ENCODE results near the gene TACC2. TPM values are rescaled to one million over a fixed set of nuclear protein-coding genes. Genes with fewer than 3 reads are reported as not detected.

The TACC2 gene
- total RNA-seq, 1 donor from 2014 or later: 92.5 TPM

DNA sequence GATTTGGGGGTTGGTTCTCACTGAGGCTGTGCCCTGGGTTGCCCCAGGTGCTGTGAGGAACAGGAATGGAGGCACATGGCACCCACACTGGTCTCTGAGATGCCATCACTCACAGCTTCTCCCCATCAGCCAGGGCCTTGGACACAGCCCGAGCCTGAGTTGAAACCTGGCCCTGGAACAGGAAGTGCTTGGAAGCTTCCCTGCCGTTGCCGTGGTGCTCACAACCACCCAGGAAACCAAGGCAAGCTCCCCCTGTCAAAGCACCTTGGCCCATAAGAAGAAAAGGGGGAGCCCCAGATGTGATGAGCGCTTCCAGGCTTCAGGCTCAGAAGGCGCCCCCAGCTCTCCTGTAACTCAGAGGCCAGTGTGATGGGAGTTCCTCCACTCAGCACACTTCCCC is 282.1 kb downstream of the TACC2 start, which contains the start of gene BTBD16:
TSS of gene BTBD16 (plus strand) at position 221 of the 400 bp plus-strand sequence. CDS start 3,786 bp downstream, outside the sequence.
- DNase-seq (ENCODE audit: low spot score): no peak

DNA sequence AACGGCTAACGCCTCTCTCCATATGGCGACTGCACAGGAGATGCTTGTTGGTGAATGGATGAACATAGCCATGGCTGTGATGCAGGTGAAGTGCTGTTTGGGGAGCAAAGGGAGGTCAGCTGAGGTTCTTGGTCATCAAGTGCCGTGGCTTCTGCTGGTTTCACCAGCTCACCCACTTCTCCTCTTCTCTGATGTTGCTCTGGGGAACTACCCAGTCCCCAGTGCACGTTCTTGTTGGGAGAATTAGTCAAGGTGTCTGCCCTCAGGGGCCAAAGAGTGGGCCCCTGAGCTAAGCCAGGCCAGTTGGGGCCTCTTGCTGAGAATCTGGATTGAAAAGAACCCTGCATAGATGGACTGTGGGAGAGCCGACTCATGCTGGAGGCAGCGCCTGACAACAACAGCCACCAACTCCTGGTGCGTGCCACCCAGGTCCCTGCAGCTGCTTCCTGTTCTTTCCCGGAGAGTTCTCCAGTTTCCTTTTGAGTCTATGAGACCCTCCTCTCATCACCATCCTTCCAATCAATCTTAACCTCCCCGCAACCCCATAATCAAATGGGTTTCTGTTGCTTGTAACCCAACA is 285.1 kb downstream of the TACC2 start:
- DNase-seq (ENCODE audit: low spot score): no peak

DNA sequence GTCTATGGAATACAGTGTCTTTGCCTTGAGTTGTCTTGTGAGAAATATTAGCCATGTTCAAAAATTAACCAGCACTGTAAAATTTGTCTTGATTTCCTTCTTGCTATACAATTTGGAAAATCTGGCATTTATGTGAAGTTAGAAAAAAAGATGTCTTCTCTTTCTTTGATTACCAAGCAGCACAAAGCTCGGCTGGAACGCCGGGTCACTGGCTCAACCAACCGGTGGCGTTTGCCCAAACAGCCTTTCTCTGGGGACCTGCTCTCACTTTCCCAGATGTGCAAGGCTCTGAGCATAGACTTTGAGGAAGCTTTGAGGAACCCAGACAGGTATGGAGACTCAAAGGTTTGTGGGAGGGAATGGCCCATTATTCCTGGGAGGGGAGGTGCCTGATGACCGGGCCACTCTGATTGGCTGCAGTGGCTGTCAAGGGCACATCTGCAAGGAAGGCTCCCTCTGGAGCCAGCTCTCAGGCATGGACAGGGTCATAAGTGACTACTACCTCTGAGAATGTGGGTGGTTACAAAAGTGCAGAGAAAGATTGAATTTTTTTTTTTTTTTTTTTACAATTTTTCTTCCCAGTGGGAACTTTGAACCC is 287.7 kb downstream of the TACC2 start:
- DNase-seq (ENCODE audit: low spot score): no peak

DNA sequence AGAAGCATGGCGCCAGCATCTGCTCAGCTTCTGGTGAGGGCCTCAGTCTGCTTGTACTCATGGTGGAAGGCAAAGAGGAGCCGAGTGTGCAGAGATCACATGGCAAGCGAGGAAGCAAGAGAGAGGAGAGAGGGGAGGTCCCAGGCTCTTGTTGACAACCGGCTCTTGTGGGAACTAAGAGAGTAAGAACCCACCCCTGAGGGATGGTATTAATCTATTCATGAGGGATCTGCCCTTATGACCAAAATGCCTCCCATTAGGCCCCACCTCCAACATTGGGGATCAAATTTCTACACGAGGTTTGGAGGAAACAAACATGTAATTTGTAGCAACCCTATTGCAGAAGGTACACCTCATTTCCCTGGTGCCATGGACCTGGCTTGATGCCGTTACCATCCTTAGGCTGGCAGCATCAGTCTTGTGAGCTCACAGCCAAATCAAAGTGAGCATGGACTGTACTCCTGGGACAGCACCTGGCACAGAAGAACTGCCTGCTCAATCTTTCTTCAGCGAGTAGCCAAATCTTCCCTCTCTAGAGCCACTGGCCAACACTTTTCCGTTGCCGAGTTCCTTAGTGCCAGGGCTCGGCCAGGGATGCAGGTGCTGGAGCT is 288.7 kb downstream of the TACC2 start:
- DNase-seq (ENCODE audit: low spot score): no peak

DNA sequence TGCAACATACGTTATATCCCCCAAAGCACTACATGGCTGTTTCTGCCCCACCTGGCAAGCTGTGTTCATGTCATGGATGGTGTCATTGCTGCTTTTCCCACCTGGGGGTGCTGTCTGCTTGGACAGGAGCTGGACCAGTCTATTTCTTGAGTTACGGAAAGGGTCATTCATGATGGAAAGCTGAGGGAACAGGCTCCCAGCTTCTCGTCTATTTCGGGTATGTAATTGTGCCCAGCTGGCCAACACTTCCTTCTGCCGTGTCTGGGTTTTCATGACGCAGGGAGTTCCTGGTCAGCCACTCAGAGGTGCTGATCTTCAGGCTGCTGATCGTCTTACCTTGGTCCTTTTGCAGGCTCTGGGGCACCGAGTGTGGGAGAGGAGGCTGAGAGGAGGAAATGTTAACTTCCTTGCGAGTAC is 290.8 kb downstream of the TACC2 start:
- DNase-seq (ENCODE audit: low spot score): no peak

DNA sequence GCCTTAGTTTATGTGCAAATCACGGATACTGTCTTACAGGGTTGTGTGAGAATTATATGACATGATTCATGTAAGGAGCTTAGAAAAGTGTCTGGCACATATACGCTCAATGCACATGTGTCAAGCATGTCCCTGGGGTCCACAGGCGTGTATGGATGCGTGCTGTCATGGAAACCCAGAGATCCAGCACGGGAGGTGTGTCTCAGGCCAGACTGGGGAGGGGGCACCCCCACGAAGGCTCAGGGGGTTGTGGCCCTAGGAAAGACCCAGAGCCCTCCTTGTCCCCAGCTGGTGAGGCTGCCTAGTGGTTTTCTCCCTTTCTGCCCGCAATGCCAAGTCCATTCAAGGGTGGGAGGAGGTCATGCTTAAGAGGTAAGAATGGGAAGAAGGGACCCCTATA is 291.2 kb downstream of the TACC2 start:
- no peak for DNase-seq (ENCODE audit: low spot score)

DNA sequence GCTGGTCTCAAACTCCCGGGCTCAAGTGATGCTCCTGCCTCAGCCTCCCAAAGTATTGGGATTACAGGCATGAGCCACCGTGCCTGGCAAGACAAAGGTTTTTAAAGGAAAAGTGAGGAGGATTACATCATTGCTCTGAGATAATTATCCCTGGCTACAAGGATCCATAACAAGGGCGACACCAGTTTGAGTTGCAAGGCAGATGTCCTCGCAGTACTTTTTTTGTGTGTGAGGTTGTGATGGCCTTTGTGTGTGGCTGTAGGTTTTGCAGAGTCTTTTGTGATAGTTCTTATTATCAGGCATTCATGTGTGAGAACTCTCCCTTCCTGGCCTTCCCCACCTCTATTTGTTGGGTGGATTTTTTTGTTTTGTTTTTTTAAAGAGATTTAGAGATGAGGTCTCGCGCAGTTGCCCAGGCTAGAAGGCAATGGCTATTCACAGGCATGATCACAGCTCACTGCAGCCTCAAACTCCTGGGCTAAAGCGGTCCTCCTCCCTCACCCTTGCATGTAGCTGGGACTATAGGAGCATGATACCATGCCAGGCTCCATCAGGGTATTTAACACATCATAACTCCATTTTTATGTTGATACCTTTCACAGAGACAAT is 292.2 kb downstream of the TACC2 start:
- DNase-seq (ENCODE audit: low spot score): no peak

DNA sequence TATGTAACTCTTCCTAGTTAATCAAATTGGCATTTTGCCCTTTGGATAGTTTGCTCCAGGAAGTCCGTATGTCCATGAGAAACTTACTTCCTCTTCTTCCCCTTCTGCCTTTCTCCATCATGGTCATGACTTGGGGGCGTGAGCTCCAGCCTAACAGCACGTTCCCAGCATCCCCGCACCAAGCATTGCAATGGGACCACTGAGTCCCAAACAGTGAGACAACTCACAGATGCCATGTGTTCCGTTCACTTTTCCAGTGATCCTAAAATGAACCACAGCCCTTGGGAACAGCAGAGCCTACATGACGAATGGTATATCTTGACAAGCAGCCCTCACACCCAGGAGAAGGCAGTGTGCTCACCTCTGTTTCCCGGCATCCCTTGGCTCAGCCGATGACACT is 292.8 kb downstream of the TACC2 start:
- DNase-seq (ENCODE audit: low spot score): no peak

DNA sequence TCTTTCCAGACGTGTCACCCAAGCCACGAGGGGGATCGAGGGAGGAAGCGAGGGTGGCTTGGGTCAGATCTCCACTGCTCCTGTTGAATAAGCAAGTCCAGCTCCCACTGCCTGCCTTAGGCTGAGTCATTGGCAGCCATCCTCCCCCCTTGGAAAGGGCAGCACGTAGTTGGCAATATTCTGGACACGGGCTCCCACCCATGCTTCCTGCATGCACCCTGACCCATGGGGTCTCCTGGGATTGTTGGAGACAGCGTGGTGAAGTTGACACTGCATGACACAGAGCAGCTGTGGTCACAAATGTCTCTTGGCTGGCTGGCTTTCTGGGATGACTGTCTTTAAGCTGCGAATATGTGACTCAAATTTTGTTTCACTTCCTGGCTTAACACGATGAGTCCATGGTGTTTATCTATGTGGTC is 293.3 kb downstream of the TACC2 start:
- DNase-seq (ENCODE audit: low spot score): no peak

DNA sequence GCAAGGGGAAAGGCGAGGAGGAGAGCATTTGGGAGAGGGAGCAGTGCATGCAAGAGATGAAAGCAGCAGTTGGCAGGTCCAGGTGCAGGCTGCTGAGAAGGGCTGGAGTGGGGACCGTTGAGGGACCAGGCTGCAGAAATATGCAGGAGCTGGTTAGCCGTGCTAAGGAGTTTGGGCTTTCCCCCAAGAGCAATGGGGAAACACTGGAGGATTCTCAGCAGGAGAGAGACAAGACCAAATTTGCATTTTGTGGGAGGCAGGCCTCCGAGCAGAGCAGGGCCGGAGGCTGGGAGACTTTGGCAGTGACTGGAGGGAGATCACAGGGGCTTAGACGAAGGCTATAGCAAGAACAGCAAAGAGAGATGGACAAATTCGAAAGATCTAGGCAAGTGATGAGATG is 293.9 kb downstream of the TACC2 start:
- no peak for DNase-seq (ENCODE audit: low spot score)

DNA sequence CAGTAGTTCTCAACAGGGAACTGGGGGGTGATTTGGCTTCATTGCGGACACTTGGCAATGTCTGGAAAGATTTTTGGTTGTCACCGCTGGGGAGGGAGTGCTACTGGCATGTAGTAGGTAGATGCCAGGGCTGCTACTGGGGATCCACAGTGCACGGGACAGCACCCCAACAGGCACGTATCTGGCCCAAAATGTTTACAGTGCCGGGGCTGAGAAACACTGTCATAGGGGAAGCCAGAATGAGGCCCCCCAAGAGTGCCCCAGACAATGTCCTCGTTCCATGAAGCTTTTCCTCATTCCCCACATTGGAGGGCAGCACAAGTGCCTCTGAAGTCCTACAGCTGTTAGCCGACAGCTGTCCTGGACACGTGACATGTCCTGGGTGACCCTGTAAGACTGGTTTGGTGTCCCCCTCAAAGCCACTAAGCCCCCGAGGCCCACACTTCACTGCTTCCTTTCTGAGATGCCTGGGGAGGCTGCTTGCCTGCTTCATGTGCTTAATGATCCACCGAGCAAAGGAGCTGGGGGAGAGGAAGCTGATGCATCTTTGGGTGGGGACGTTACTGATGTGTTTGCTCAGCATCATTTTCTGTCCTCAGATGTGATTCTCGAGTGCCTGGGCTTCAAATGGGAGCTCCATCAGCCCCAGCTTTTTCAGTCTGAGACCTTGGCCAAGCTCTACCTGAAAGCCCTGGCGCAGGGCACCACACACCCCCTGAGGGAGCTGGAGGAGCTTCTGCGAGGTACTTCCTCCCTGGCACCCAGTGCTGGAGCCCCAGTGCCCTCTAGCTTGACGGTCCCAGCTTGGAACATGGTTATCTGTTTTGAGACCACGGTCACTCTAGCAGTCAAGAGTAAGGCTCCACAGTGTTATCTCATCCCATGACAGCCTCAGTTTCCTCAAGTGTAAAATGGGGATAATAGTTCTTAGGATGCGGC is 296.8 kb downstream of the TACC2 start:
- no peak for DNase-seq (ENCODE audit: low spot score)

DNA sequence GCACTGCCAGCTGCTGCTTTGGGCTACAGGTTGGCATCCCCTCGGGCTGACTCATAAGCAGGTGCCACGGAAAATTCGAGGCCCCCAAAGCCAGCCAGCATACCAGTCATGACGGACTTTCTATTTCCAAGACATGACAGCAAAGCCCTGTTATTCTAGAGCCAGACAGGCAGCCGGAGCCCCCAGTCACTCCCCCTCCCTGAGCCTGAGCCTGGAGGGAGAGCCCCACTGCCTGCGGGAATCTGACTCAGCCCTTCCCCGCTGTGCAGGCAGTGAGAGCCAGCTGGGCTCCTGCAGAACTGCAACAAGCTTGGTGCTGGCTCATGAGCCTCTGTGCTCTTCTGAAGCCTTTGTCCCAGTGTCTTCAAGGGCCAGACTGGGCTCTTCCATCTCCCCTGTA is 297.9 kb downstream of the TACC2 start:
- no peak for DNase-seq (ENCODE audit: low spot score)

DNA sequence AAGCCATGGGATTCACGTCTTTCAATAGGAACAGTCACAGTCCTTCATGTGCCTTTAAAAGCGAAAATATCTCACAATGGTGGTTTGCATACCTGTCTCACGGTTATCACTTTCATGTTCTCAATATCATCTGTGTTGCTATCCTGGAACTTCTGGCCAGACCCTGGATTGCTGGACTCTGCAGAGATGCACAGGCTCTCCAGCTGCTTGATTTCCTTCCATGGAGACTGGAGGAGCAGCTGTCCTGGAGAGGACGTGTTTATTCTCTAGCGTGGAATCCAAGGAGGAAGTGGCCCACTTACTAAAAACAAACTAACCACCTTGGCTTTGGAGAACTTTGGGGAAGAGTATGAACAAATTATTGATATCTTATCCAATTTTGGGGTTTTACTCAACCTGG is 298.6 kb downstream of the TACC2 start:
- no peak for DNase-seq (ENCODE audit: low spot score)

DNA sequence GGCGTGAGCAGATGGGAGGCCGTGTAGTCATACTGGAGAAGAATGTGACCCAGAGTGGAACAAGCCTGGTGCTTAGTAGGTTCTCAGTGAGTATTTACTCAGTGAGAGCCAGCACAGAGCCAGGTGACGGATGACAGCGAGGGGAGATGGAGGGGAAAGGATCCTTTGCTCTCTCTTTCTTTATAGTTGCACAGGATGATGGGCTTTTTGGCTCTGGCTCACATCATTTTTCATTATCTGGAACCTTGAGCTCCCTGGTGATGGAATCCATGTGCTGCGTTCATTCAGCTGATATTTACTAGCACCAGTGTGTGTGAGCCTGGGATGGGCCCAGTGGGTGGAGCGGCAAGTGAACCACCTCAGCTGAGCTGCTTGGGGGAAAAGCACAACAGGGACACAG is 299.3 kb downstream of the TACC2 start:
- DNase-seq (ENCODE audit: low spot score): no peak

DNA sequence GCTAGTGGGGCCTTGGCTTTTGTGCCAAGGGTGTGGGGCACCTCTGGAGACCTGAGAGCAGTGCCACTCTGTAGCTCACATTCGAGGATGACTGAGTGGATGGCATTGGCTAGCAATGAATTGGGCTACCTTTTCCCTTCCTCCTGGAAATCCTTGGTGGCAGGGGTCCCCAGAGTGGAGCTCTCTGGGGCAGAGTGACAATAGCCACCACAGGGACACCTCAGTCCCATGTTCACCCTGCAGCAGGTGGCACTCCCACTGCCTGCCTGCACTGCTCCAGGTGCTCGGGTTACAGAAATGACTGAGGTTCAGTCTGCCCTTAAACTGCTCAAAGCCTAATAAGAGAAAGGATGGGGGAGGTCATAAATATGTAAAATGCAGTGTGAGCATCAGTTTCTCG is 300.0 kb downstream of the TACC2 start:
- no peak for DNase-seq (ENCODE audit: low spot score)

DNA sequence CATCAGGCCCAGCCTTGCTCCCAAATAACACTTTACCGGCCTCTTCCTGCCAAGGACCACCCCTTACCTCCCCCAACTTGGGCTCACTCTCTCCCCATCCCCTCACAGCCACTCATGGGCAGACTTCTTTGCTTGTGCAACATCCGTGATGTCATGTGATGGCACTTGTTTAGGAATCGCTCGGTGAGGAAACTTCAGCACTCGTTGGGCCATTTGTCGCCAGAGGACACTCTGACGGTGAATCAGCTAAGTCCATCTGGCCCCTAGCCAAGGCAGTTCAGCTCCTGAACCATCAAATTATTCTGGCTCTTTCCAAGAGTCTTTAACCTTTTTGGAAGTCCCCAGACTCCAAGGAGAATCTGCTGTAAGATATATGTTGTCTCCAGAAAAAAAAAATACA is 301.4 kb downstream of the TACC2 start:
- no peak for DNase-seq (ENCODE audit: low spot score)

DNA sequence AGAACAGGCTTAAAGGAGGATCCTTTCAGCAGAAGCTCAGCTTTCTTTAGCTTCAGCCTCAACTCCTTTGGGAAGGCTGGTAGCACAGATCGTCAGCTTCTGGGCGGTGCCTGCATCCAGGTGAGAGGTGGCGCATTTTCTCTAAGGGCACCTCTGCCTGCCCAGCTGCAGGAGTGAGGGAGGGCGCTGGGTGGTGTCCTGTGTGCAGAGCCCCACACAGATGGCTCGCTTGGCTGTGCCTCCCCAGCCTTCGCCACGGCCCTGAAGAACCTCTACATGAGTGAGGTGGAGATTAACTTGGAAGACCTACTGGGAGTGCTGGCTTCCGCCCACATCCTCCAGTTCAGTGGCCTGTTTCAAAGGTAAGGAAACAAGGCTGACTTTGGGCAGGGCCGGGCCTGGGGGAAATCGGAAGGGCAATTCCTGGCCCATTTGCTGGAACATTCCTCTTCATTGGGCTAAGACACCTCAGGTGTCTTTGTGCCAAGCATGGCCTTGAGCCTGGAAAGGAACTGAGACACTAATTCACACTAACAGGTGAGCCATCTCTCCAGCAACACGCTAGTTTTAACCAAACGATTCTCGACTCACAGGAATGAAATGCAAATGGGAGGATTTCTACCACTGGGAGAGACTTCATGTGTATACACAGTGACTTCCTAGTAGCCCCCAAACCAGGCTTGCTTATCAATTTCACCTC is 302.0 kb downstream of the TACC2 start:
- no peak for DNase-seq (ENCODE audit: low spot score)

DNA sequence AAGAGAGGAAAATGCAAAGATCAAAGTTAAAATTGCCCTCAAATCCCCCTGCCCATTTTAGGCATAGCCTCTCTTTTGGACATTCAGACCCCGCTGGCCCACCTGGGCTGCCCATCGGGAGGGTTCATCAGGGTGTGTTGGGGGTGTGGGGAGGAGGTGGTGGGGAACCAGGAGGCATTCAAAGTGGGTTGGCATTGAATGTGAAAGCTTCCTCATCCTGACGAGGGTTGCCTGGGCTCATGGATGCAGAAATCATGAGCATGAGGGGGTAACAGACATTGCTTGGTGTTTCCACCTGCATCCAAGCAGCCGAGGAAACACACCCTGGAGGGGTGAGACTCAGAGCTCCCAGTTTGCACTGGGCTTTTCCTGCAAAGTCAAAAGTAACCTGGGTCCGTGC is 302.8 kb downstream of the TACC2 start:
- DNase-seq (ENCODE audit: low spot score): no peak

DNA sequence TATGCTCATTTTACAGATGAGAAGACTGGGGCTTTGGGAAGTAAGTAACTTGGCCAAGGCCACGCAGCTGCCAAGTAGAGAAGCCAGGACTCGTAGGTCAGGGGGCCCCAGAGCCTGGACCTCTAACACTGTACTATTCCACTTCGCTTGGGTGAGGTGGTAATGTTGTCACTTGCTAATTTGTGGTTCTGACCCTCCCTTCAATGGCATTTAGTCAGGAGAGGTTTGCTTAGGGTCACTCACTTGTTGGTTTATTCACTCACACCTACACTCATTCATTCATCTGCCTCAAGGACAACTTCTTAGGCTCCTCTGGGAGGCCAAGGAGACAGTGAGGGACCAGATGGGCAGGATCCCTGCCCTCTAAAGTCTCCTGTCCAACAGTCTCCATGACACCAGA is 303.4 kb downstream of the TACC2 start:
- DNase-seq (ENCODE audit: low spot score): no peak

DNA sequence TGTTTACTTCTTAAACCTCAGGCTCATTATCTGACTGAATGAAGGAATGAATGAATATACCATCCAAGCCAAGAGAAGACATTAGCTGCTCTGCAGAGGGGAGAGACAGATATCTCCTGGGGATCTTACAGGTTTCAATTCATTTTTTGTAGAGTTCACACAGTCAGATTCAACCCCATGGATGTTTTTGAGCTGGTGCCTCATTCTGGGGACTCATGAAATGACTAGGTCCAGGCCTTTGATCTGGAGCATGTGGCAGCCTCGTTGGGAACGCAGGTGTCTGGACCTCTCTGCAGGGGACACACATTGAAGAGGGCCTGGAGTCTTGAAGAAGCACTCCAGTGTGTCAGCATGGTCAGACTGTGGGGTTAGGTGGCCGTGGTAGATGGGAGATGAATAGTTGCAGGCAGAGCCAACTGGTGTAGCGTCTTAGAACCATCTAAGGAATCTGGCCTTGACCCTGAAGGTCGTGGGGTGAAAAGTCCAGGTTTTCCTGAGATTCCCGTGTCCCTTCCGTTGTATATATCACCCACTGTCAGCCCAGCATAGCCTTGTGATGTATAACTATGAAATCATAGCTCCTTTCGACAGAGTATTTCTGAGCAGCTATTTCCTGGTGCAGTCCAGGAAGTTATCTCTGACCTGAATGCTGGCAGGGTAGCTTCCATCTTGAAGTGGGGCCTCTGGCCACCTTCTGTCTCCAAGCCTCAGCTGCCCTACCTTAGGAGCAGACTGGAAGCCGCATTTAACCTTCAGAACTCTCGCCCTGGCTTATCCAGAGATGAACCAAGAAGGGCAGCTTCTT is 304.4 kb downstream of the TACC2 start:
- DNase-seq (ENCODE audit: low spot score): no peak
